Body of pancreas (tissue), 4 donors: ENCODE results near the gene COX7A2L. TPM values are rescaled to one million over a fixed set of nuclear protein-coding genes. Genes with fewer than 3 reads are reported as not detected.

Experiments used
- ATAC-seq: fragments of 150-250 bp; one replicate; pipeline ENCODE4 v1.9.1; 2016
- DNase-seq, 4 donors: peaks; one replicate each; pipeline ENCODE4 v3.0.0-alpha.2; 2019
- H3K27ac ChIP-seq, 4 donors: fragments of 200-600 bp; sonication (generic); 1 replicate in 3 of 4; 2 replicates in 1 of 4; pipeline versions ENCODE4 v1.5.1 to v1.6.1; 2016 to 2019; ENCODE audit warnings: mild to moderate bottlenecking in 1 of 4, mixed read lengths in 1 of 4, moderate library complexity in 1 of 4
- H3K27me3 ChIP-seq, 2 donors: fragments of 200-600 bp; sonication (generic); one replicate each; pipeline ENCODE4 v1.6.0; 2016; ENCODE audit warnings: mild to moderate bottlenecking in 1 of 2
- H3K36me3 ChIP-seq, 2 donors: fragments of 200-600 bp; sonication (generic); replicated peaks in 1 of 2; 2 replicates each; pipeline ENCODE4 v1.5.1; 2016; ENCODE audit warnings: low read depth in 2 of 2; ENCODE audit not compliant: insufficient read depth in 1 of 2
- H3K4me1 ChIP-seq: fragments of 200-600 bp; sonication (generic); one replicate; pipeline ENCODE4 v1.6.0; 2016
- H3K4me3 ChIP-seq, 2 donors: fragments of 200-600 bp; sonication (generic); 1 replicate in 1 of 2; 2 replicates in 1 of 2; pipeline ENCODE4 v1.5.1; 2016 to 2019
- H3K9me3 ChIP-seq, 3 donors: fragments of 200-600 bp; sonication (generic); 1 replicate in 2 of 3; 2 replicates in 1 of 3; pipeline ENCODE4 v1.5.1; 2016
- POLR2A ChIP-seq, 3 donors: fragments of 450-650 bp; IDR thresholded peaks; one replicate each; pipeline ENCODE4 v1.6.1; 2016; ENCODE audit warnings: antibody characterized with exemption in 3 of 3, mild to moderate bottlenecking in 2 of 3
- WGBS, 2 donors: methylation state at CpG; one replicate each; pipeline ENCODE4 v1.1.5; 2017; 5-methylcytosine and 5-hydroxymethylcytosine counted together
- intact Hi-C: fragments of 100-400 bp; cut with DNase I; formaldehyde crosslinking; loops from one replicate; pipeline ENCODE4 v1.15.1; 2023
- total RNA-seq, 2 donors: library from RNA; depleted of rRNA; stranded (reverse); fragments of >200 nt; gene quantifications; one replicate each; pipeline ENCODE4 v1.1.0, GENCODE V29; 2016
- TF ChIP-seq, protein P1 (sequence below), 7 experiments: fragments of 450-650 bp in 4 of 7; fragments of 200-600 bp in 3 of 7; sonication (generic) in 3 of 7; IDR thresholded peaks; one replicate each; pipeline ENCODE4 v1.5.1; 2016 to 2019; ENCODE audit warnings: antibody characterized with exemption in 7 of 7

Gene COX7A2L
- total RNA-seq, 2 donors from 2014 or later = 41.9 to 58.1 TPM

DNA sequence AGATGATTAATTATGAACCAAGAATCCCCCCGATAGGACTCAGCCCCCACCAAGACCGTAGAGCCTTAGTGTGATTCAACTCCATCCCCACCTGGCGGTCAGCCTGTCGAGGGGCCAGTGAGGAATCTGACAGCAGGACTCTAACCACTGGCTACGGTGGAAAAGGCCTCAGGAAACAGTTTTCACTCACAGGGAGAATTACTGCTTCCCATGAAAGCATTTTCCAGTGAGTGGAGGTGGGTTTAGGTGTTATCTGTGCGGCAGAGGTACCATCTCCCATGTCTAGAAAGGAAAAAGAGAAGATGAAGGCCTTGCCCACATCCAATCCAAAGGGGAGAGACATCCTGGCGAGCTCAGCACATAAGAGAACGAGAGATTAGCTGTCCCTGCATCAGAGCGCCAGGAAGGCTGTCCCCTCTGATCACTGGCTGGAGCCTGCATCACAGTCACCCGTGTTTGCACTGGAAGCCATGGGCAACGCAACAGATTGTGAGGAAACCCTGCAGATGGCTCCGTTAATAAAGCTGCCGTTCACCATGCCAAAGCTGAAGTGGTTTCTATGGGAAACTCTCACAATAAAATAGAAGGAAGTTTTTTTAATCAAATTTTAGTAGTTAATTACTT, 22.3 kb downstream of the COX7A2L start:
- intact Hi-C loops = loop anchor here (10.0 kb wide), 1 partner anchor 244 kb away; no protein-coding TSS in a partner anchor
- peak overlapping the region in 1 of 4 donors; percentile 28 for H3K27ac ChIP-seq
- H3K4me1 ChIP-seq = peaks cover 16% of the 10 kb centered on the region
- TF ChIP-seq POLR2A (IDR thresholded peaks at IDR 0.05) = no peak
- TF ChIP-seq, protein P1, sequence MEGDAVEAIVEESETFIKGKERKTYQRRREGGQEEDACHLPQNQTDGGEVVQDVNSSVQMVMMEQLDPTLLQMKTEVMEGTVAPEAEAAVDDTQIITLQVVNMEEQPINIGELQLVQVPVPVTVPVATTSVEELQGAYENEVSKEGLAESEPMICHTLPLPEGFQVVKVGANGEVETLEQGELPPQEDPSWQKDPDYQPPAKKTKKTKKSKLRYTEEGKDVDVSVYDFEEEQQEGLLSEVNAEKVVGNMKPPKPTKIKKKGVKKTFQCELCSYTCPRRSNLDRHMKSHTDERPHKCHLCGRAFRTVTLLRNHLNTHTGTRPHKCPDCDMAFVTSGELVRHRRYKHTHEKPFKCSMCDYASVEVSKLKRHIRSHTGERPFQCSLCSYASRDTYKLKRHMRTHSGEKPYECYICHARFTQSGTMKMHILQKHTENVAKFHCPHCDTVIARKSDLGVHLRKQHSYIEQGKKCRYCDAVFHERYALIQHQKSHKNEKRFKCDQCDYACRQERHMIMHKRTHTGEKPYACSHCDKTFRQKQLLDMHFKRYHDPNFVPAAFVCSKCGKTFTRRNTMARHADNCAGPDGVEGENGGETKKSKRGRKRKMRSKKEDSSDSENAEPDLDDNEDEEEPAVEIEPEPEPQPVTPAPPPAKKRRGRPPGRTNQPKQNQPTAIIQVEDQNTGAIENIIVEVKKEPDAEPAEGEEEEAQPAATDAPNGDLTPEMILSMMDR (IDR thresholded peaks at IDR 0.05) = no peak
- no peaks in the 10 kb centered on the region for H3K9me3 ChIP-seq
- WGBS, 2 donors = 82 to 84% methylated on average over 13 of the region's 13 CpGs
- H3K27me3 ChIP-seq = no peaks in the 10 kb centered on the region
- no peaks in the 10 kb centered on the region for H3K36me3 ChIP-seq
- DNase-seq (peak in 3 of 4 donors; percentile 38 to 56 (median 38)), ATAC-seq (no peak)
- H3K4me3 ChIP-seq = no peak overlapping the region

DNA sequence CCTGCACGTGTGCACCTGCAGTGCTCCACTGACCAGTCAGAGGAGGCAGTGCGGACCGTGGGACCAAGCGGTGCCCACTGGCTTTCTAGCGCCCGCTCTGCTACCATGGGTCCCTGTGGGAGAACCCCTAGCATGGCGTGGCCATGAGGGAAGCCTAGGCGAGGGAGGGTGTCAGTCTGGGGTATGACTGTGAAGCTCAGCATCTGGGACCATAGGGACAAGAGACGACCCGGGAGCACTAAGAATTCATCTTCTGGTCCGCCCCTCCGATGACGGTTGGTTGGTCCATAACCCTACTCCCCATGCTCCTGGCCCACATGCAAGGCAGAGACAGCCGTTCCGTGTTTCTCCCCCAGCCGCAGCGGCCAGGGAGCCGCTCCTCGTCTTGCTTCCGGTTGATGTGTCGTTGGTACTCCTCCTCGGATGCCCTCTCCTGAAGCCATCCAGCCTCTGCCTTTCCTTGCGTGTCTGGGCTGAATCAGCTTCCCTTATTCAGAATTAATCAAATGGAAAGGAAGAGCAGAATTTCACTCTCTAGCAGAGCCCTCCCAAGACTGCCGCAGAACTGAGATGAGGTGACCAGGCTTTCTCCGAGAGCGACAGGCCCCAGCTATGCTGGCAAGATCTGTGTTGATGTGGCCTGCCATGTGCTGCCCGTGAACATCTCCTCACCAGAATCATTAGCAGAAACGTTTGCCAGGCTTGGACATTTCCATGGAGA, 23.0 kb downstream of the COX7A2L start:
- WGBS, 2 donors = 95 to 96% methylated on average over 18 to 28 of the region's 28 CpGs
- Histone ChIP-seq H3K9me3 (no peaks in the 10 kb centered on the region), H3K4me1 (peaks cover 14% of the 10 kb centered on the region), H3K4me3 (no peak overlapping the region), H3K36me3 (peaks cover 0 to 2% of the 10 kb centered on the region in 2 donors), H3K27me3 (no peaks in the 10 kb centered on the region), H3K27ac (no peak overlapping the region)
- TF ChIP-seq, protein P1 (IDR thresholded peaks at IDR 0.05) = no peak
- TF ChIP-seq POLR2A (IDR thresholded peaks at IDR 0.05) = no peak
- no peak for DNase-seq
- intact Hi-C loops = loop anchor here (10.0 kb wide), 1 partner anchor 243 kb away; no protein-coding TSS in a partner anchor
- no peak for ATAC-seq

DNA sequence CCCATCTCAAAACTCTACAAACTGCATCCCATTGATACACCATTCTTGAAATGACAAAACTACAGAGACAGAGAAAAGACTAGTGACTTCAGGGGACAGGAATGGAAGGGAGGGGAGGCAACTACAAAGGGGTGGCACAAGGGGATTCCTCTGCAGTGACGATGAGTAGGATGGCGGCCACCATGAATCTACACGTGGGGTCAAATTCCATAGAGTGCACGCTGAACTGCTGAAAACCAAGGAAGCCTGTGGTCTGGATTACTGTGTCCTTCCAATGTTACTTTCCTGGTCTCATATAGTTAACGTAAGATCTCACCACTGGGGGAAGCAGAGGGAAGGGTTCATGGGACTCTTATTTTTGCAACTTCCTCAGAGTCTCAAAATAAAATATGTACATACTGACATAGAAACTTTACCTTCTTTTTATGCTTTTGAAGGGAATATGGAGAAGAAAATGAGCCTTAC, 23.6 kb downstream of the COX7A2L start:
- 87 to 98% methylated on average over 5 of the region's 5 CpGs for WGBS, 2 donors
- intact Hi-C loops = loop anchor here (10.0 kb wide), 1 partner anchor 243 kb away; no protein-coding TSS in a partner anchor
- peaks cover 0 to 2% of the 10 kb centered on the region in 2 donors for H3K36me3 ChIP-seq

DNA sequence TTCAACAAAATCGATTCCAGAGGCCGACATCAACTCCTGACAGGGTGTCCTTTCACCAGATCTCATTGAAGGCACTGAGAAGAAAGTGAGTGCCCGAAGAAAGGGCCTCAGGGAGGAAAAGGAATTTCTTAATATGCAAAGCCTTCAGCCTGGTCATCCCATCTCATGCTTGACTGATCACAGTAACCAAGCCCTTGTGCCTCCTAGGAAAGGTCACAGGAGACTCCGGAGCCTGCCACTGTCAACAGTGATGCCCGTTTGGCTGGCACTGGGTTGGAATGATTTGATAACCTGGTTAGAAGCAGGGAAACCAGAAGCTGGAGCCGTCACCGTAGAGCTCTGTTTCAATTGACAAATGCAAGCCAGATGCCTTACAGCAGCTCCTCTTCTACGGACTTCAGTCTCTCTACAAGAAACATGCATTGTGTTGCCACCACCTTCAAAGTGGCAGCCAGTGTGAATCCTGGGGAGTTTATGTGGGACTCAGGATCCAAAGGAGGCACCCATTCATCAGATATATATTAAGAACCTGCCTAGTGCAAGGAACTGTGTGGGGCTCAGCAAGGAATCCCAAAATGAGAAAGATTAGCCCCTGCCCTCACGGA, 24.6 kb downstream of the COX7A2L start:
- H3K4me3 ChIP-seq = no peak overlapping the region
- ATAC-seq (no peak), DNase-seq (no peak)
- no peaks in the 10 kb centered on the region for H3K27me3 ChIP-seq
- no peak overlapping the region for H3K27ac ChIP-seq
- no peaks in the 10 kb centered on the region for H3K9me3 ChIP-seq
- TF ChIP-seq, protein P1 (IDR thresholded peaks at IDR 0.05) = no peak
- no peak for TF ChIP-seq POLR2A (IDR thresholded peaks at IDR 0.05)
- 86 to 94% methylated on average over 9 of the region's 9 CpGs for WGBS, 2 donors
- no peaks in the 10 kb centered on the region for H3K4me1 ChIP-seq
- intact Hi-C loops = loop anchor here (10.0 kb wide), 1 partner anchor 242 kb away; no protein-coding TSS in a partner anchor
- peaks cover 0 to 2% of the 10 kb centered on the region in 2 donors for H3K36me3 ChIP-seq

More for the DNA sequence above, 23.6 kb downstream of the COX7A2L start:
- no peaks in the 10 kb centered on the region for H3K27me3 ChIP-seq
- no peak for ATAC-seq
- no peak overlapping the region for H3K27ac ChIP-seq
- H3K4me1 ChIP-seq = peaks cover 8% of the 10 kb centered on the region
- H3K9me3 ChIP-seq = no peaks in the 10 kb centered on the region
- DNase-seq = no peak
- TF ChIP-seq POLR2A (IDR thresholded peaks at IDR 0.05) = no peak
- TF ChIP-seq, protein P1 (IDR thresholded peaks at IDR 0.05) = no peak
- H3K4me3 ChIP-seq = no peak overlapping the region
